Prostate gland (tissue), 2 donors: Measurements from ENCODE around the gene GRID1. TPM values are rescaled to one million over a fixed set of nuclear protein-coding genes. Genes with fewer than 3 reads are reported as not detected.

Source experiments
- DNase-seq: peaks from one replicate; pipeline ENCODE4 v3.0.0-alpha.2; 2019; ENCODE audit warnings: low spot score
- H3K27ac ChIP-seq, 2 donors: fragments of 200-600 bp; sonication (generic); 2 replicates each; pipeline ENCODE4 v1.5.1; 2017 to 2019
- H3K27me3 ChIP-seq: fragments of 200-600 bp; sonication (generic); replicated peaks from 2 replicates; pipeline ENCODE4 v1.5.1; 2019; ENCODE audit not compliant: insufficient read depth
- H3K36me3 ChIP-seq, 2 donors: fragments of 200-600 bp; sonication (generic); 1 replicate in 1 of 2; 2 replicates in 1 of 2; pipeline versions ENCODE4 v1.5.1 to v1.8.1; 2017 to 2019
- H3K4me1 ChIP-seq: fragments of 200-600 bp; sonication (generic); replicated peaks from 2 replicates; pipeline ENCODE4 v1.5.1; 2019
- H3K4me3 ChIP-seq, 2 donors: fragments of 200-600 bp; sonication (generic); 2 replicates each; pipeline ENCODE4 v1.5.1; 2017 to 2019
- H3K9me3 ChIP-seq: fragments of 200-600 bp; sonication (generic); 2 replicates; pipeline ENCODE4 v1.5.1; 2017
- CTCF ChIP-seq, 4 experiments: fragments of 200-600 bp in 2 of 4; fragments of 450-650 bp in 2 of 4; sonication (generic) in 2 of 4; IDR thresholded peaks; 1 replicate in 3 of 4; 2 replicates in 1 of 4; pipeline ENCODE4 v1.5.1; 2016 to 2019; ENCODE audit warnings: antibody characterized with exemption in 4 of 4, mild to moderate bottlenecking in 2 of 4, moderate library complexity in 2 of 4
- POLR2A ChIP-seq: fragments of 450-650 bp; IDR thresholded peaks from one replicate; pipeline ENCODE4 v1.6.1; 2016; ENCODE audit warnings: antibody characterized with exemption, mild to moderate bottlenecking
- POLR2AphosphoS5 ChIP-seq: sonication (generic); formaldehyde crosslinking; IDR thresholded peaks from one replicate; pipeline ENCODE4 v1.6.1; 2017; ENCODE audit warnings: antibody characterized with exemption
- WGBS: methylation state at CpG from one replicate; pipeline ENCODE4 v1.1.5; 2018; 5-methylcytosine and 5-hydroxymethylcytosine counted together
- intact Hi-C: fragments of 100-400 bp; cut with DNase I; formaldehyde crosslinking; loops from one replicate; pipeline ENCODE4 v1.14.2; 2022
- total RNA-seq, 2 donors: library from RNA; depleted of rRNA; stranded (reverse); fragments of >200 nt; gene quantifications; one replicate each; pipeline ENCODE4 v1.1.0, GENCODE V29; 2016

GRID1 gene
- total RNA-seq, 2 donors from 2014 or later: 1.0 to 10.0 TPM

DNA sequence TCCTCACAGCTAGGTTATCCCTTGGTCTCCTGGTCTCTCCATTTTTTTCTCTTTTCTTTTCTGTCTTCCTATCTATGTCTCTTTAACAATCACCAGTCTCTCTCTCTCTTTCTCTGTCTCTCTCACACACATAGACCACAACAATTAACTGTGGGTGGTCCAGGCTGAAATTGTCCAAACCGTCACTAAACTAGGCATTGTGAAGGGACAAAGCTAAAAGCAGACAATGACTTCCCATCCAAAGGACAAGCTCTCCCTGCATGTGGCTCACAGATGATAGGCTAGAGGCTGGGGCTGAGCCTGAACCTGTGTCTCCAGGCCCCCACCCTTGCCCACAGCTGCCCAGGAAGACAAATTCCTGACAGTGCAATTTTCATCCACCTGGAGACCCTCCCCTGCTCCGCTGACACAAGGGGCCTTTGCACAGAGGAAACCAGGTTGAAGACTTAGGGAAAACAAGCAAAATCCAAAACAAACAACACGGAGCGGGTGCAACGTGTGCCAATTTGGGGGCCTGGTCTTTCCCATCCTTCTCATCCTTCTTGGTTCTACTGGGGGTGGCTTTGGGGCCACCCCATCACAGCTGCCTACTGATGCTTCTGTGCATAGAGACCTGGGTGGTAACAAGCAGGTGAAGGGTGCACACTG is 755.4 kb downstream of the GRID1 start:
- Histone ChIP-seq H3K27me3 (no peaks in the 10 kb centered on the region), H3K4me1 (no peaks in the 10 kb centered on the region), H3K4me3 (no peak overlapping the region), H3K36me3 (no peaks in the 10 kb centered on the region), H3K9me3 (no peaks in the 10 kb centered on the region), H3K27ac (no peak overlapping the region)
- no peak for TF ChIP-seq POLR2A
- TF ChIP-seq POLR2AphosphoS5: no peak
- TF ChIP-seq CTCF (IDR thresholded peaks at IDR 0.05): no peak
- intact Hi-C loops: no loop called here
- DNase-seq: no peak
- WGBS: 83% methylated on average over 5 of the region's 5 CpGs

- TF ChIP-seq POLR2A (no peak), POLR2AphosphoS5 (no peak), CTCF (IDR thresholded peaks at IDR 0.05) (no peak)
- intact Hi-C loops: no loop called here
- 91% methylated on average over 3 of the region's 3 CpGs for WGBS
Observed at GRCh38 chr10:85610381-85611092, 756.1 kb downstream of the GRID1 start.

GRCh38 chr10:85609509-85609908 is 757.1 kb downstream of the GRID1 start:
- WGBS: 87% methylated on average over 5 of the region's 5 CpGs
- H3K4me3 ChIP-seq: no peak overlapping the region
- no peaks in the 10 kb centered on the region for H3K9me3 ChIP-seq
- H3K4me1 ChIP-seq: no peaks in the 10 kb centered on the region
- no peak for TF ChIP-seq POLR2A
- no peak for TF ChIP-seq CTCF (IDR thresholded peaks at IDR 0.05)
- TF ChIP-seq POLR2AphosphoS5: no peak
- intact Hi-C loops: no loop called here
- H3K36me3 ChIP-seq: no peaks in the 10 kb centered on the region
- DNase-seq: no peak
- H3K27me3 ChIP-seq: no peaks in the 10 kb centered on the region
- no peak overlapping the region for H3K27ac ChIP-seq

More at GRCh38 chr10:85610381-85611092, 756.1 kb downstream of the GRID1 start:
- no peaks in the 10 kb centered on the region for H3K9me3 ChIP-seq
- no peak for DNase-seq
- H3K36me3 ChIP-seq: no peaks in the 10 kb centered on the region
- H3K4me3 ChIP-seq: no peak overlapping the region
- H3K27ac ChIP-seq: no peak overlapping the region
- no peaks in the 10 kb centered on the region for H3K4me1 ChIP-seq
- no peaks in the 10 kb centered on the region for H3K27me3 ChIP-seq

DNA sequence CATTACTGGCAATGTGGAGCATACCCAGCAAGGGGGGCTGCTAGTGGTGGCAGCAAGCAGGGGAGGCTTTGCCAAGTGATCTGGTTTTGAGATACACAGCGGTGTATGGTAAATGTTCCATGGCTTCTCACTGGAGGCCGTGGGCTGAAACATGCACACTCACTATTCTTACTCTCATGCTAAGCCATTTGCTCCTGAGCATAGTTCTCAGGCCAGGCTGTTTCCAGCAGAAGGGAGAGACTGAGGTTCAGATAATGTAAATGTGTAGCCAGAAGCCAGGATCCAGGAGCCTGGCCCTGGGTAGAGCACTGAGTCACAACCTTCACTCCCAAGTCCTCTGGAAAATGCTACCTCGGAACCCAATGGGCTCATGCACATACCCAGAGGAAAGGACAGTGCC is 757.9 kb downstream of the GRID1 start:
- Histone ChIP-seq H3K9me3 (no peaks in the 10 kb centered on the region), H3K4me1 (no peaks in the 10 kb centered on the region), H3K36me3 (no peaks in the 10 kb centered on the region), H3K27me3 (no peaks in the 10 kb centered on the region), H3K27ac (no peak overlapping the region), H3K4me3 (no peak overlapping the region)
- no peak for TF ChIP-seq POLR2AphosphoS5
- no peak for TF ChIP-seq CTCF (IDR thresholded peaks at IDR 0.05)
- no peak for TF ChIP-seq POLR2A
- 80% methylated on average over 3 of the region's 3 CpGs for WGBS
- intact Hi-C loops: no loop called here
- DNase-seq: no peak
